Liver (tissue), 9 donors: Measurements from ENCODE around the gene TEDC2. TPM values are rescaled to one million over a fixed set of nuclear protein-coding genes. Genes with fewer than 3 reads are reported as not detected.

Experiments used
- DNase-seq: peaks from one replicate; pipeline ENCODE4 v3.0.0-alpha.2; 2017; ENCODE audit warnings: low spot score
- H3K27ac ChIP-seq, 2 donors: one replicate each; pipeline ENCODE4 v1.7.0; 2013; ENCODE audit warnings: inconsistent platforms in 2 of 2, low read length in 2 of 2, control low read depth in 1 of 2, low read depth in 1 of 2, mild to moderate bottlenecking in 1 of 2
- H3K27me3 ChIP-seq, 4 donors: one replicate each; pipeline versions ENCODE4 v1.6.1 to v1.7.0; 2013; ENCODE audit warnings: low read length in 3 of 4, inconsistent platforms in 1 of 4, mild to moderate bottlenecking in 1 of 4, moderate library complexity in 1 of 4; ENCODE audit not compliant: control insufficient read depth in 4 of 4, insufficient read depth in 4 of 4
- H3K36me3 ChIP-seq, 4 donors: one replicate each; pipeline versions ENCODE4 v1.6.1 to v1.7.0; 2013; ENCODE audit warnings: low read length in 3 of 4, mild to moderate bottlenecking in 3 of 4, low read depth in 1 of 4, moderate library complexity in 1 of 4; ENCODE audit not compliant: control insufficient read depth in 4 of 4, insufficient read depth in 3 of 4
- H3K4me1 ChIP-seq, 4 donors: one replicate each; pipeline versions ENCODE4 v1.6.1 to v1.7.0; 2013; ENCODE audit warnings: low read length in 3 of 4, mild to moderate bottlenecking in 3 of 4, moderate library complexity in 1 of 4; ENCODE audit not compliant: control insufficient read depth in 4 of 4, insufficient read depth in 4 of 4
- H3K4me3 ChIP-seq, 3 donors: one replicate each; pipeline versions ENCODE4 v1.6.1 to v1.7.0; 2013; ENCODE audit warnings: low read length in 3 of 3, control low read depth in 1 of 3, low read depth in 1 of 3, mild to moderate bottlenecking in 1 of 3
- H3K9ac ChIP-seq, 2 donors: one replicate each; pipeline ENCODE4 v1.7.0; 2013; ENCODE audit warnings: low read length in 2 of 2, mild to moderate bottlenecking in 2 of 2, moderate library complexity in 2 of 2, control low read depth in 1 of 2, low read depth in 1 of 2
- H3K9me3 ChIP-seq, 4 donors: one replicate each; pipeline versions ENCODE4 v1.6.1 to v1.7.0; 2013; ENCODE audit warnings: low read length in 3 of 4; ENCODE audit not compliant: control insufficient read depth in 4 of 4
- ATF3 ChIP-seq: IDR thresholded peaks from 2 replicates; pipeline ENCODE4 v1.6.1; 2016; ENCODE audit warnings: antibody characterized with exemption
- FOXA1 ChIP-seq: IDR thresholded peaks from 2 replicates; pipeline ENCODE4 v1.6.1; 2016; ENCODE audit warnings: antibody characterized with exemption
- GABPA ChIP-seq, 2 donors: IDR thresholded peaks in 1 of 2; conservative IDR thresholded peaks in 1 of 2; 2 replicates each; pipeline ENCODE4 v1.6.1; 2016; ENCODE audit warnings: antibody characterized with exemption in 2 of 2, mild to moderate bottlenecking in 1 of 2, moderate library complexity in 1 of 2
- HNF4G ChIP-seq: IDR thresholded peaks from 2 replicates; pipeline ENCODE4 v1.6.1; 2016; ENCODE audit warnings: antibody characterized with exemption
- JUND ChIP-seq, 2 donors: IDR thresholded peaks; 2 replicates each; pipeline ENCODE4 v1.6.1; 2016; ENCODE audit warnings: antibody characterized with exemption in 2 of 2
- NR2F2 ChIP-seq: IDR thresholded peaks from 2 replicates; pipeline ENCODE4 v1.6.1; 2016; ENCODE audit warnings: antibody characterized with exemption
- RAD21 ChIP-seq, 2 donors: IDR thresholded peaks; 2 replicates each; pipeline ENCODE4 v1.6.1; 2016; ENCODE audit warnings: antibody characterized with exemption in 2 of 2, mild to moderate bottlenecking in 2 of 2
- RXRA ChIP-seq, 2 donors: IDR thresholded peaks; 2 replicates each; pipeline ENCODE4 v1.6.1; 2017 to 2018; ENCODE audit warnings: antibody characterized with exemption in 2 of 2, mild to moderate bottlenecking in 1 of 2
- SP1 ChIP-seq: IDR thresholded peaks from 2 replicates; pipeline ENCODE4 v1.6.1; 2018; ENCODE audit warnings: antibody characterized with exemption, mild to moderate bottlenecking
- TAF1 ChIP-seq: conservative IDR thresholded peaks from 2 replicates; pipeline ENCODE4 v1.6.1; 2016; ENCODE audit warnings: antibody characterized with exemption, mild to moderate bottlenecking
- YY1 ChIP-seq: IDR thresholded peaks from 2 replicates; pipeline ENCODE4 v1.6.1; 2016; ENCODE audit warnings: antibody characterized with exemption, mild to moderate bottlenecking
- ZBTB33 ChIP-seq: IDR thresholded peaks from 2 replicates; pipeline ENCODE4 v1.6.1; 2016; ENCODE audit warnings: antibody characterized with exemption
- WGBS: extraction: QIAGEN DNeasy Blood & Tissue Kit; methylation state at CpG from one replicate; pipeline ENCODE4 v1.1.7; 2013; 5-methylcytosine and 5-hydroxymethylcytosine counted together
- polyA plus RNA-seq, 2 donors: library from polyadenylated mRNA; stranded (reverse) in 1 of 2; unstranded in 1 of 2; fragments of 200-250 nt in 1 of 2; fragments of >200 nt in 1 of 2; fragmentation: Nextera tagmentation in 1 of 2; extraction: Ambion mirVana in 1 of 2; gene quantifications; one replicate each; pipeline versions ENCODE4 v1.2.1 to v1.2.3, GENCODE V29; 2013 to 2015
- total RNA-seq, 2 donors: library from RNA; depleted of rRNA; stranded (reverse); fragments of >200 nt; gene quantifications; one replicate each; pipeline ENCODE4 v1.2.3, GENCODE V29; 2014
- TF ChIP-seq, protein P1 (sequence below): IDR thresholded peaks from 2 replicates; pipeline ENCODE4 v1.6.1; 2016; ENCODE audit warnings: antibody characterized with exemption
- TF ChIP-seq, protein P2 (sequence below): IDR thresholded peaks from 2 replicates; pipeline ENCODE4 v1.6.1; 2016; ENCODE audit warnings: antibody characterized with exemption, mild to moderate bottlenecking
- TF ChIP-seq, protein P3 (sequence below): fragments of 150-350 bp; IDR thresholded peaks from 2 replicates; pipeline ENCODE4 v1.5.1; 2017; ENCODE audit warnings: improper control_type of control experiment, low read depth, low read length; ENCODE audit not compliant: missing input control
- donor health status: healthy.
- donor health status: healthy.
- donor health status: healthy.
- donor health status: healthy.
- donor health status: healthy.

TEDC2 gene
- total and polyA plus RNA-seq, 4 donors: 0.71 to 6.7 (median 1.1) TPM

DNA sequence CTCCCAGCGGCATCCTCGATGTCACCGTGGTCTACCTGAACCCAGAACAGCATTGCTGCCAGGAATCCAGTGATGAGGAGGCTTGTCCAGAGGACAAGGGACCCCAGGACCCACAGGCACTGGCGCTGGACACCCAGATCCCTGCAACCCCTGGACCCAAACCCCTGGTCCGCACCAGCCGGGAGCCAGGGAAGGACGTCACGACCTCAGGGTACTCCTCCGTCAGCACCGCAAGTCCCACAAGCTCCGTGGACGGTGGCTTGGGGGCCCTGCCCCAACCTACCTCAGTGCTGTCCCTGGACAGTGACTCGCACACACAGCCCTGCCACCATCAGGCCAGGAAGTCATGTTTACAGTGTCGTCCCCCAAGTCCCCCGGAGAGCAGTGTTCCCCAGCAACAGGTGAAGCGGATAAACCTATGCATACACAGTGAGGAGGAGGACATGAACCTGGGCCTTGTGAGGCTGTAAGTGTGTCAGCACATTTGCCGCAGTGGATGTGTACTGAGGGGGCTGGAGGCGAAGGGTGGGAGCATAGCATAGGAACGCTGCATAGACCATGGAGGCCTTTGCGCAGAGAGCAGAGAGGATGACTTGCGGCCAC, 3.3 kb upstream of the TEDC2 start:
- H3K9me3 ChIP-seq: no peaks in the 10 kb centered on the region
- no peak overlapping the region for H3K4me3 ChIP-seq
- DNase-seq: no peak
- H3K9ac ChIP-seq: no peak overlapping the region
- H3K27me3 ChIP-seq: no peaks in the 10 kb centered on the region
- 97% methylated on average over 21 of the region's 21 CpGs for WGBS
- H3K4me1 ChIP-seq: peaks cover 7 to 16% (median 13%) of the 10 kb centered on the region in 4 donors
- no peak for TF ChIP-seq YY1
- H3K27ac ChIP-seq: no peak overlapping the region
- no peaks in the 10 kb centered on the region for H3K36me3 ChIP-seq

DNA sequence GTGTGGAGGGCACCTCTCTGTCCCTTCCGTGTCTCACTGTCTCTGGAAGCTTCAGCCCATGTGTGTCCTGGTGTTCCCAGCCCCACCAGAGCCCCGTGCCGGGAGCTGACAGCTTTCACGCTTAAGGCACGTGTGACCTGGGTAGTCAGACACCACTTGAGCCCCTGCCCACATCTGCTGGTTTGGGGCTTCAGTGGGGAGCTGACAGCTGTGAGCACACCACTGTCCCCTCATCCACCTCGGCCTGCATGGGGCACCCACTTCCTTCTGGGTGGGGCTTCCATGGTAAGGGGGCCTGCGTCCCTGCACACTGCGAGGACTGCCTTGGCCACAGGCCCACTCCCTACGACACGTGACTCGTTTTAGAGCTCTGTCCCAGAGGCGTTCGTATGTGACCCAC, 2.6 kb upstream of the TEDC2 start:
- H3K27ac ChIP-seq: no peak overlapping the region
- H3K9me3 ChIP-seq: no peaks in the 10 kb centered on the region
- 88% methylated on average over 13 of the region's 13 CpGs for WGBS
- DNase-seq: no peak
- H3K27me3 ChIP-seq: no peaks in the 10 kb centered on the region
- no peak overlapping the region for H3K9ac ChIP-seq
- TF ChIP-seq ZBTB33 (no peak), TAF1 (no peak)
- TF ChIP-seq, protein P1, sequence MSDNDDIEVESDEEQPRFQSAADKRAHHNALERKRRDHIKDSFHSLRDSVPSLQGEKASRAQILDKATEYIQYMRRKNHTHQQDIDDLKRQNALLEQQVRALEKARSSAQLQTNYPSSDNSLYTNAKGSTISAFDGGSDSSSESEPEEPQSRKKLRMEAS: no peak
- TF ChIP-seq, protein P2, sequence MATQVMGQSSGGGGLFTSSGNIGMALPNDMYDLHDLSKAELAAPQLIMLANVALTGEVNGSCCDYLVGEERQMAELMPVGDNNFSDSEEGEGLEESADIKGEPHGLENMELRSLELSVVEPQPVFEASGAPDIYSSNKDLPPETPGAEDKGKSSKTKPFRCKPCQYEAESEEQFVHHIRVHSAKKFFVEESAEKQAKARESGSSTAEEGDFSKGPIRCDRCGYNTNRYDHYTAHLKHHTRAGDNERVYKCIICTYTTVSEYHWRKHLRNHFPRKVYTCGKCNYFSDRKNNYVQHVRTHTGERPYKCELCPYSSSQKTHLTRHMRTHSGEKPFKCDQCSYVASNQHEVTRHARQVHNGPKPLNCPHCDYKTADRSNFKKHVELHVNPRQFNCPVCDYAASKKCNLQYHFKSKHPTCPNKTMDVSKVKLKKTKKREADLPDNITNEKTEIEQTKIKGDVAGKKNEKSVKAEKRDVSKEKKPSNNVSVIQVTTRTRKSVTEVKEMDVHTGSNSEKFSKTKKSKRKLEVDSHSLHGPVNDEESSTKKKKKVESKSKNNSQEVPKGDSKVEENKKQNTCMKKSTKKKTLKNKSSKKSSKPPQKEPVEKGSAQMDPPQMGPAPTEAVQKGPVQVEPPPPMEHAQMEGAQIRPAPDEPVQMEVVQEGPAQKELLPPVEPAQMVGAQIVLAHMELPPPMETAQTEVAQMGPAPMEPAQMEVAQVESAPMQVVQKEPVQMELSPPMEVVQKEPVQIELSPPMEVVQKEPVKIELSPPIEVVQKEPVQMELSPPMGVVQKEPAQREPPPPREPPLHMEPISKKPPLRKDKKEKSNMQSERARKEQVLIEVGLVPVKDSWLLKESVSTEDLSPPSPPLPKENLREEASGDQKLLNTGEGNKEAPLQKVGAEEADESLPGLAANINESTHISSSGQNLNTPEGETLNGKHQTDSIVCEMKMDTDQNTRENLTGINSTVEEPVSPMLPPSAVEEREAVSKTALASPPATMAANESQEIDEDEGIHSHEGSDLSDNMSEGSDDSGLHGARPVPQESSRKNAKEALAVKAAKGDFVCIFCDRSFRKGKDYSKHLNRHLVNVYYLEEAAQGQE: no peak
- H3K4me3 ChIP-seq: no peak overlapping the region
- peaks cover 7 to 16% (median 13%) of the 10 kb centered on the region in 4 donors for H3K4me1 ChIP-seq
- H3K36me3 ChIP-seq: no peaks in the 10 kb centered on the region

- 86% methylated on average over 7 of the region's 7 CpGs for WGBS
- no peak overlapping the region for H3K4me3 ChIP-seq
- no peaks in the 10 kb centered on the region for H3K9me3 ChIP-seq
- H3K36me3 ChIP-seq: no peaks in the 10 kb centered on the region
- no peak for DNase-seq
- no peak overlapping the region for H3K27ac ChIP-seq
- H3K27me3 ChIP-seq: no peaks in the 10 kb centered on the region
- peaks cover 7 to 16% (median 13%) of the 10 kb centered on the region in 4 donors for H3K4me1 ChIP-seq
- no peak overlapping the region for H3K9ac ChIP-seq
- TF ChIP-seq RXRA (IDR thresholded peaks at IDR 0.05) (no peak), HNF4G (no peak), GABPA (IDR thresholded peaks at IDR 0.05 in 1 of 2, conservative IDR thresholded peaks at IDR 0.05 in 1 of 2) (no peak), FOXA1 (no peak), SP1 (no peak), RAD21 (IDR thresholded peaks at IDR 0.05) (no peak), JUND (IDR thresholded peaks at IDR 0.05) (no peak), ATF3 (no peak), ZBTB33 (no peak), NR2F2 (no peak), YY1 (no peak)
- TF ChIP-seq, protein P3, sequence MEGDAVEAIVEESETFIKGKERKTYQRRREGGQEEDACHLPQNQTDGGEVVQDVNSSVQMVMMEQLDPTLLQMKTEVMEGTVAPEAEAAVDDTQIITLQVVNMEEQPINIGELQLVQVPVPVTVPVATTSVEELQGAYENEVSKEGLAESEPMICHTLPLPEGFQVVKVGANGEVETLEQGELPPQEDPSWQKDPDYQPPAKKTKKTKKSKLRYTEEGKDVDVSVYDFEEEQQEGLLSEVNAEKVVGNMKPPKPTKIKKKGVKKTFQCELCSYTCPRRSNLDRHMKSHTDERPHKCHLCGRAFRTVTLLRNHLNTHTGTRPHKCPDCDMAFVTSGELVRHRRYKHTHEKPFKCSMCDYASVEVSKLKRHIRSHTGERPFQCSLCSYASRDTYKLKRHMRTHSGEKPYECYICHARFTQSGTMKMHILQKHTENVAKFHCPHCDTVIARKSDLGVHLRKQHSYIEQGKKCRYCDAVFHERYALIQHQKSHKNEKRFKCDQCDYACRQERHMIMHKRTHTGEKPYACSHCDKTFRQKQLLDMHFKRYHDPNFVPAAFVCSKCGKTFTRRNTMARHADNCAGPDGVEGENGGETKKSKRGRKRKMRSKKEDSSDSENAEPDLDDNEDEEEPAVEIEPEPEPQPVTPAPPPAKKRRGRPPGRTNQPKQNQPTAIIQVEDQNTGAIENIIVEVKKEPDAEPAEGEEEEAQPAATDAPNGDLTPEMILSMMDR: no peak
- TF ChIP-seq, protein P1: no peak
Observed at GRCh38 chr16:2457946-2458345, 2.0 kb upstream of the TEDC2 start.
